ENCODE results near the gene MACROD2. TPM values are rescaled to one million over a fixed set of nuclear protein-coding genes. Genes with fewer than 3 reads are reported as not detected.

The MACROD2 gene
- total RNA-seq, 1 experiment from 2014 or later: 3.7 TPM

DNA sequence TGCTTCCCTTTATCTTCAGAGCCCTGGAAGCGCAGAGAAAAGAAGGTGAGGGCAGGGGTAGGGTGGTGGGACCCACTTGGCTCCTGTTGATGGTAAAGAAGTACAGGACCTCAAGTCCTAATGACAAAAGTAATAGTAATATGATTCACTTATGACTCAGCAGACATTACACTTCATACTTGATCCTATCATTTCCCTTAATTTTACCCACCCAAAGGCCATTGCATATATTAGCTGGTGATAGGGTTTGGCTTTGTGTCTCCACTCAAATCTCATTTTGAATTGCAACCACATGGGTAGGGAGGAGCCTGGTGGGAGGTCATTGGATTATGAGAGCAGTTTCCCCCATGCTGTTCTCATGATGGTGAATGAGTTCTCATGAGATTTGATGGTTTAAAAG is 1697.3 kb downstream of the MACROD2 start:
- H3K4me2 ChIP-seq (ENCODE audit: low read length): no peak overlapping the region
- no peak overlapping the region for H3K4me3 ChIP-seq (replicated peaks in 1 of 2; ENCODE audit: low read depth in 1 of 2, low read length in 2 of 2)
- H3K9me3 ChIP-seq (ENCODE audit: control insufficient read depth in 1 of 2, insufficient read depth in 1 of 2, low read depth in 1 of 2, low read length in 2 of 2): peaks cover 4 to 9% of the 10 kb centered on the region in 2 experiments; a peak in 2 of 4 replicates
- DNase-seq (ENCODE audit: low read depth, low spot score) (no peak), ATAC-seq (no peak)
- BruUV-seq (replicated peaks): no TSS peak
- TF ChIP-seq YY1 (IDR thresholded peaks at IDR 0.05; ENCODE audit: extremely low read depth, insufficient replicate concordance, low read depth, low read length): no peak
- TF ChIP-seq JUND (IDR thresholded peaks at IDR 0.05): no peak
- no peak for TF ChIP-seq ZNF274 (IDR thresholded peaks at IDR 0.05; ENCODE audit: low read depth, low read length)
- no peak for TF ChIP-seq SIN3A (IDR thresholded peaks at IDR 0.05; ENCODE audit: low read depth)
- TF ChIP-seq, protein P1, sequence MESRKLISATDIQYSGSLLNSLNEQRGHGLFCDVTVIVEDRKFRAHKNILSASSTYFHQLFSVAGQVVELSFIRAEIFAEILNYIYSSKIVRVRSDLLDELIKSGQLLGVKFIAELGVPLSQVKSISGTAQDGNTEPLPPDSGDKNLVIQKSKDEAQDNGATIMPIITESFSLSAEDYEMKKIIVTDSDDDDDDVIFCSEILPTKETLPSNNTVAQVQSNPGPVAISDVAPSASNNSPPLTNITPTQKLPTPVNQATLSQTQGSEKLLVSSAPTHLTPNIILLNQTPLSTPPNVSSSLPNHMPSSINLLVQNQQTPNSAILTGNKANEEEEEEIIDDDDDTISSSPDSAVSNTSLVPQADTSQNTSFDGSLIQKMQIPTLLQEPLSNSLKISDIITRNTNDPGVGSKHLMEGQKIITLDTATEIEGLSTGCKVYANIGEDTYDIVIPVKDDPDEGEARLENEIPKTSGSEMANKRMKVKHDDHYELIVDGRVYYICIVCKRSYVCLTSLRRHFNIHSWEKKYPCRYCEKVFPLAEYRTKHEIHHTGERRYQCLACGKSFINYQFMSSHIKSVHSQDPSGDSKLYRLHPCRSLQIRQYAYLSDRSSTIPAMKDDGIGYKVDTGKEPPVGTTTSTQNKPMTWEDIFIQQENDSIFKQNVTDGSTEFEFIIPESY (IDR thresholded peaks at IDR 0.05; ENCODE audit: extremely low read depth, insufficient replicate concordance, low read length): no peak
- TF ChIP-seq EZH2phosphoT487 (IDR thresholded peaks at IDR 0.05; ENCODE audit: borderline replicate concordance): no peak
- TF ChIP-seq RAD21 (IDR thresholded peaks at IDR 0.05; ENCODE audit: low read depth): no peak
- no peak for TF ChIP-seq EGR1 (IDR thresholded peaks at IDR 0.05; ENCODE audit: low read depth)
- H2AFZ ChIP-seq (ENCODE audit: low read depth, low read length, poor library complexity, severe bottlenecking): no peak overlapping the region
- intact Hi-C loops (cut with micrococcal nuclease): no loop called here
- no peaks in the 10 kb centered on the region for H3K9me2 ChIP-seq (ENCODE audit: insufficient read depth)
- H3K9ac ChIP-seq (ENCODE audit: low read length): no peak overlapping the region
- H3K36me3 ChIP-seq (ENCODE audit: control insufficient read depth in 1 of 2, insufficient read depth in 2 of 2, low read length in 2 of 2): no peaks in the 10 kb centered on the region
- ChIA-PET CTCF (no interaction called here), POLR2A (no interaction called here), RAD21 (ENCODE audit: low non-redundant PET in 1 of 2, low total read pairs in 2 of 2, uncharacterized antibody in 2 of 2, unreplicated experiment in 2 of 2) (no interaction called here)
- no peaks in the 10 kb centered on the region for H3K4me1 ChIP-seq (ENCODE audit: control insufficient read depth in 1 of 2, insufficient read depth in 2 of 2, low read length in 2 of 2)
- H3K27ac ChIP-seq (ENCODE audit: low read depth, low read length): no peak overlapping the region
- no peaks in the 10 kb centered on the region for H3K27me3 ChIP-seq (ENCODE audit: insufficient read depth, low read length)
- no peaks in the 10 kb centered on the region for H4K20me1 ChIP-seq (ENCODE audit: insufficient read depth)
- H3K79me2 ChIP-seq (ENCODE audit: insufficient read depth, low read length): no peaks in the 10 kb centered on the region

All from HCT116 (cell line).